Endothelial cell of umbilical vein (primary cell): Measurements from ENCODE around the gene PKD1L1. TPM values are rescaled to one million over a fixed set of nuclear protein-coding genes. Genes with fewer than 3 reads are reported as not detected.

Experiments used
- BruUV-seq: library from RNA; stranded (reverse); fragments of 400-500 nt; replicated peaks from 2 replicates; lab custom pipeline; 2021; lab: Mats Ljungman, UMichigan
- CTCF ChIA-PET: fragments of 300-600, 350-600 bp; sonication (Branson Sonifier 250); formaldehyde crosslinking; loops from one replicate; lab custom pipeline; 2021; ENCODE audit warnings: antibody characterized with exemption, inconsistent platforms; lab: Charles Lee
- POLR2A ChIA-PET: fragments of 300-600, 350-600 bp; sonication (Branson Sonifier 250); formaldehyde crosslinking; loops from one replicate; lab custom pipeline; 2021; ENCODE audit warnings: antibody characterized with exemption, inconsistent platforms; lab: Charles Lee
- DNase-seq: peaks from one replicate; pipeline ENCODE4 v3.0.0-alpha.2; 2011; ENCODE audit warnings: low read depth, low spot score
- FAIRE-seq: peaks from 2 replicates; lab custom pipeline; 2011; peaks lifted over from hg19 to GRCh38; lab: Jason Lieb, UNC
- H2AFZ ChIP-seq: 2 replicates; pipeline ENCODE4 v1.6.0; 2012; ENCODE audit warnings: low read depth, low read length, control low read depth, inconsistent platforms
- H3K27ac ChIP-seq: 2 replicates; pipeline ENCODE4 v1.5.1; 2011; ENCODE audit warnings: low read depth, mild to moderate bottlenecking, control low read depth, low read length, moderate library complexity; ENCODE audit not compliant: insufficient read depth
- H3K27me3 ChIP-seq, 2 experiments: 2 replicates each; pipeline versions ENCODE4 v1.6.0 to v1.6.1; 2011; ENCODE audit warnings: low read length in 2 of 2, mixed read lengths in 1 of 2; ENCODE audit not compliant: control insufficient read depth in 2 of 2, insufficient read depth in 2 of 2
- H3K36me3 ChIP-seq, 2 experiments: 2 replicates in 1 of 2; 3 replicates in 1 of 2; pipeline ENCODE4 v1.5.1; 2011; ENCODE audit warnings: low read length in 2 of 2, mild to moderate bottlenecking in 1 of 2, moderate library complexity in 1 of 2; ENCODE audit not compliant: control insufficient read depth in 2 of 2, insufficient read depth in 2 of 2; ENCODE audit errors: extremely low read depth in 1 of 2
- H3K4me1 ChIP-seq: 3 replicates; pipeline ENCODE4 v1.5.1; 2011; ENCODE audit warnings: mild to moderate bottlenecking, low read length; ENCODE audit not compliant: control insufficient read depth, insufficient read depth; ENCODE audit errors: extremely low read depth
- H3K4me2 ChIP-seq: 2 replicates; pipeline ENCODE4 v1.6.1; 2011; ENCODE audit warnings: low read length, control low read depth, mixed read lengths; ENCODE audit not compliant: insufficient read depth
- H3K4me3 ChIP-seq, 3 experiments: fragments of 200-600 bp in 1 of 3; sonication (generic), shearing (Covaris generic) in 1 of 3; replicated peaks in 1 of 3; 2 replicates each; pipeline ENCODE4 v1.5.1; 2011 to 2016; ENCODE audit warnings: control low read depth in 3 of 3, low read length in 3 of 3, mild to moderate bottlenecking in 2 of 3, inconsistent platforms in 1 of 3, low read depth in 1 of 3, moderate library complexity in 1 of 3; ENCODE audit not compliant: insufficient read depth in 1 of 3
- H3K79me2 ChIP-seq: 2 replicates; pipeline ENCODE4 v1.6.0; 2012; ENCODE audit warnings: low read length, inconsistent platforms; ENCODE audit not compliant: control insufficient read depth, insufficient read depth
- H3K9ac ChIP-seq: replicated peaks from 2 replicates; pipeline ENCODE3; 2011; ENCODE audit warnings: low read length, control low read depth; ENCODE audit not compliant: insufficient read depth; ENCODE audit errors: extremely low read depth
- H3K9me1 ChIP-seq: replicated peaks from 3 replicates; pipeline ENCODE4 v1.6.0; 2011; ENCODE audit warnings: mild to moderate bottlenecking, low read length; ENCODE audit not compliant: control insufficient read depth, insufficient read depth; ENCODE audit errors: extremely low read depth
- H3K9me3 ChIP-seq: replicated peaks from 2 replicates; pipeline ENCODE4 v1.5.1; 2012; ENCODE audit warnings: low read length, inconsistent platforms; ENCODE audit not compliant: control insufficient read depth, insufficient read depth
- H4K20me1 ChIP-seq: replicated peaks from 2 replicates; pipeline ENCODE3; 2011; ENCODE audit warnings: mild to moderate bottlenecking, low read length; ENCODE audit not compliant: control insufficient read depth, insufficient read depth; ENCODE audit errors: extremely low read depth
- CTCF ChIP-seq, 2 donors: IDR thresholded peaks; 1 replicate in 1 of 2; 2 replicates in 1 of 2; pipeline ENCODE4 v1.5.1; 2011; ENCODE audit warnings: low read length in 2 of 2, mild to moderate bottlenecking in 2 of 2, moderate library complexity in 2 of 2, control low read depth in 1 of 2, inconsistent platforms in 1 of 2, low read depth in 1 of 2; ENCODE audit not compliant: insufficient read depth in 1 of 2; ENCODE audit errors: extremely low read depth in 1 of 2
- EZH2 ChIP-seq: IDR thresholded peaks from 2 replicates; pipeline ENCODE4 v1.6.1; 2012; ENCODE audit warnings: borderline replicate concordance, low read depth, mild to moderate bottlenecking, moderate library complexity, low read length, inconsistent platforms; ENCODE audit not compliant: severe bottlenecking
- FOS ChIP-seq: IDR thresholded peaks from 2 replicates; pipeline ENCODE4 v1.6.1; 2011; ENCODE audit warnings: mild to moderate bottlenecking, low read length, moderate library complexity, borderline replicate concordance; ENCODE audit not compliant: insufficient read depth
- GATA2 ChIP-seq: IDR thresholded peaks from 2 replicates; pipeline ENCODE4 v1.7.0; 2011; ENCODE audit warnings: low read depth, mild to moderate bottlenecking, moderate library complexity, mixed read lengths, low read length; ENCODE audit not compliant: insufficient read length, insufficient read depth
- JUN ChIP-seq: IDR thresholded peaks from 2 replicates; pipeline ENCODE4 v1.6.1; 2011; ENCODE audit warnings: borderline replicate concordance, low read depth; ENCODE audit not compliant: insufficient read length, insufficient read depth
- MYC ChIP-seq: IDR thresholded peaks from one replicate; pipeline ENCODE4 v1.6.1; 2011; ENCODE audit warnings: mild to moderate bottlenecking, low read depth, low read length
- POLR2A ChIP-seq: IDR thresholded peaks from 2 replicates; pipeline ENCODE4 v1.6.1; 2012; ENCODE audit warnings: low read depth, mild to moderate bottlenecking, control low read depth, low read length
- dilution Hi-C: fragments of 300-500 bp; cut with MboI; formaldehyde crosslinking; loops from one replicate; pipeline ENCODE4 v1.15.0; 2019; ENCODE audit warnings: low sequenced_read_pairs; ENCODE audit not compliant: extremely low pct_ligation_motif_present
- intact Hi-C: fragments of 100-400 bp; cut with micrococcal nuclease; formaldehyde crosslinking; loops from one replicate; pipeline ENCODE4 v1.10.0; 2022
- polyA plus RNA-seq, 4 experiments: library from polyadenylated mRNA; depleted of rRNA in 3 of 4; stranded (reverse) in 3 of 4; unstranded in 1 of 4; fragments of >200 nt; gene quantifications; 2 replicates each; pipeline versions ENCODE4 v1.2.1 to v1.2.3, GENCODE V29; 2011 to 2012; ENCODE audit warnings: missing spikeins in 1 of 4
- total RNA-seq: library from RNA; stranded (reverse); gene quantifications from 2 replicates; pipeline ENCODE4 v1.2.3, GENCODE V29; 2021

PKD1L1 gene
- total and polyA plus RNA-seq, 2 donors (not counting 3 experiments of a cell fraction or from before 2014, with no cell fraction given) = 4.1 to 5.9 TPM

GRCh38 chr7:47866120-47866519 lies 82.1 kb downstream of the PKD1L1 start:
- DNase-seq (no peak), FAIRE-seq (peak; percentile 56)
- H3K9ac ChIP-seq = no peak overlapping the region
- no TSS peak for BruUV-seq
- no peak overlapping the region for H3K4me2 ChIP-seq
- no peaks in the 10 kb centered on the region for H3K36me3 ChIP-seq
- H4K20me1 ChIP-seq = no peaks in the 10 kb centered on the region
- no peaks in the 10 kb centered on the region for H3K9me3 ChIP-seq
- dilution Hi-C loops (no loop called here), intact Hi-C loops (no loop called here)
- no peaks in the 10 kb centered on the region for H3K27me3 ChIP-seq
- TF ChIP-seq GATA2 = no peak
- no peak for TF ChIP-seq FOS
- TF ChIP-seq CTCF (IDR thresholded peaks at IDR 0.05; ENCODE audit: extremely low read depth in 1 of 2, insufficient read depth in 1 of 2, low read depth in 1 of 2, low read length in 2 of 2) = no peak
- no peak for TF ChIP-seq EZH2
- TF ChIP-seq POLR2A = no peak
- no peak for TF ChIP-seq JUN
- no peak for TF ChIP-seq MYC
- no peak overlapping the region for H2AFZ ChIP-seq
- POLR2A ChIA-PET = no interaction called here
- no peak overlapping the region for H3K4me3 ChIP-seq
- CTCF ChIA-PET = interaction anchor here (0.7 kb wide), 1 partner anchor 134 kb away, joined by 3 read pairs; no protein-coding TSS in a partner anchor
- no peak overlapping the region for H3K27ac ChIP-seq
- no peaks in the 10 kb centered on the region for H3K4me1 ChIP-seq
- H3K79me2 ChIP-seq = no peaks in the 10 kb centered on the region
- no peaks in the 10 kb centered on the region for H3K9me1 ChIP-seq
